Caco-2 (cell line): ENCODE data around the gene NXPH3. TPM values are rescaled to one million over a fixed set of nuclear protein-coding genes. Genes with fewer than 3 reads are reported as not detected.

Source experiments
- BruUV-seq: library from RNA; stranded (reverse); fragments of 400-500 nt; replicated peaks from 2 replicates; lab custom pipeline; 2021; lab: Mats Ljungman, UMichigan
- CTCF ChIA-PET: fragments of 300-600 bp; sonication (Branson Sonifier 250); formaldehyde crosslinking; loops from one replicate; lab custom pipeline; 2022; ENCODE audit warnings: antibody characterized with exemption; lab: Charles Lee
- POLR2A ChIA-PET: fragments of 300-600 bp; sonication (Branson Sonifier 250); formaldehyde crosslinking; loops from one replicate; lab custom pipeline; 2022; ENCODE audit warnings: antibody characterized with exemption; lab: Charles Lee
- DNase-seq, 2 experiments: peaks; one replicate each; pipeline versions ENCODE4 v3.0.0 to v3.0.0-alpha.2; 2020 to 2022
- H3K27me3 ChIP-seq: replicated peaks from 2 replicates; pipeline ENCODE4 v1.6.0; 2011; ENCODE audit warnings: low read length; ENCODE audit not compliant: control insufficient read depth, insufficient read depth
- H3K36me3 ChIP-seq: 2 replicates; pipeline ENCODE4 v1.5.1; 2011; ENCODE audit warnings: low read length; ENCODE audit not compliant: control insufficient read depth, insufficient read depth
- H3K4me1 ChIP-seq: fragments of 250-450 bp; sonication (Bioruptor Pico); 2 replicates; pipeline ENCODE4 v1.5.1; 2020; ENCODE audit warnings: mild to moderate bottlenecking
- H3K4me3 ChIP-seq: 2 replicates; pipeline ENCODE4 v1.5.1; 2011; ENCODE audit warnings: low read depth, mild to moderate bottlenecking, control low read depth, low read length
- H3K9me3 ChIP-seq: fragments of 250-450 bp; sonication (Bioruptor Pico); 2 replicates; pipeline ENCODE4 v1.5.1; 2020; ENCODE audit warnings: mild to moderate bottlenecking, moderate library complexity
- H3K27ac Mint-ChIP-seq: one replicate; pipeline ENCODE4 v1.8.0; 2022; ENCODE audit warnings: mixed read lengths; ENCODE audit not compliant: unreplicated experiment
- H3K27me3 Mint-ChIP-seq: one replicate; pipeline ENCODE4 v1.8.0; 2022; ENCODE audit warnings: mixed read lengths; ENCODE audit not compliant: insufficient read depth, unreplicated experiment
- H3K36me3 Mint-ChIP-seq: one replicate; pipeline ENCODE4 v1.8.0; 2022; ENCODE audit warnings: mild to moderate bottlenecking, mixed read lengths; ENCODE audit not compliant: insufficient read depth, unreplicated experiment
- H3K4me1 Mint-ChIP-seq: one replicate; pipeline ENCODE4 v1.8.0; 2022; ENCODE audit warnings: low read depth, mixed read lengths; ENCODE audit not compliant: unreplicated experiment
- H3K4me3 Mint-ChIP-seq: one replicate; pipeline ENCODE4 v1.8.0; 2022; ENCODE audit warnings: mild to moderate bottlenecking, moderate library complexity, mixed read lengths; ENCODE audit not compliant: unreplicated experiment
- H3K9me3 Mint-ChIP-seq: one replicate; pipeline ENCODE4 v1.8.0; 2022; ENCODE audit warnings: mixed read lengths; ENCODE audit not compliant: unreplicated experiment
- CTCF ChIP-seq, 2 experiments: fragments of 200-600 bp in 1 of 2; IDR thresholded peaks; 1 replicate in 1 of 2; 2 replicates in 1 of 2; pipeline versions ENCODE4 v1.5.1 to v1.8.0; 2011 to 2022; ENCODE audit warnings: antibody characterized with exemption in 1 of 2, control low read depth in 1 of 2, inconsistent platforms in 1 of 2, low read depth in 1 of 2, low read length in 1 of 2, mild to moderate bottlenecking in 1 of 2, moderate library complexity in 1 of 2; ENCODE audit not compliant: insufficient read depth in 1 of 2, severe bottlenecking in 1 of 2, unreplicated experiment in 1 of 2
- intact Hi-C: fragments of 100-400 bp; cut with micrococcal nuclease; formaldehyde crosslinking; loops from one replicate; pipeline ENCODE4 v1.10.0; 2022; ENCODE audit not compliant: unreplicated experiment
- total RNA-seq: library from RNA; stranded (reverse); gene quantifications from 2 replicates; pipeline ENCODE4 v1.2.3, GENCODE V29; 2022

NXPH3 gene
- total RNA-seq, 1 experiment from 2014 or later, result 2.0 TPM

DNA sequence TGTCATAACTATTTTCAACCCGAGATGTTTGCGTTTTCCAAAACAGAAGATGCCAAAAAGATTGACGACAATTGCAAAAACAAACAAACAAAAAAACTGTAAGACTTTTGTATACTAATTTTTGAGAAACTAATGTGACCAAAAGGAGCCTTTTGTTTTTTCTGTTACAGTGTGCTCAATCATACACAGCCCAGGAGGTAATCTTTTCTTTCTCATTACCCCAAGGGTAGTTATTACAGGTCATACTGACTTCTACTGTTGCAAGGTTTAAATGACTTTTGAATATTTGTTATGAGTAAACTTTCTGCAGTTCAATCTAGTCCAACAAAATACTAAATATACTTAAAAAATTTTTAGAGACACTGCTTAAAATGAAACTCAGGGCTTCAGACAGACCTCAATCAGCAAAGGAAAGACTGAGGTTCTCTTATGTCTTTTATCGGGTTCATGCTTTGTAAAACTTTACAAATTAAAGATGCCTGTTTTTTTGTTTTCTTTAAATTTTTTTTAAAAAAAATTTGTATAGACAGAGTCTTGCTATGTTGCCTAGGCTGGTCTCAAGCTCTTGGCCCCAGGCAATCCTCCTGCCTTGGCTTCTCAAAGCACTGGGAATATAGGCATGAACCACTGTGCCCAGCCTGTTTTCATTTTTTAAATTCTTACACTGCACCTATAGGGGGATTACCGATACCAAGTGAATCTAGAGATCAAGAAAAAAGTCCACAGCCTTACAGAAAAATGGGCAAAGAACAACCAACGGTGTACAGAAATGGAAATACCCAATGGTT lies 54.6 kb downstream of the NXPH3 start:
- H3K4me3 Mint-ChIP-seq, result no peak overlapping the region
- no peak overlapping the region for H3K27ac Mint-ChIP-seq
- ChIA-PET CTCF (interaction anchor here (1.7 kb wide), 1 partner anchor 12 kb away, joined by 3 read pairs; no protein-coding TSS in a partner anchor), POLR2A (no interaction called here)
- no peaks in the 10 kb centered on the region for H3K36me3 Mint-ChIP-seq
- no peak overlapping the region for H3K4me3 ChIP-seq
- DNase-seq, result no peak
- H3K36me3 ChIP-seq, result no peaks in the 10 kb centered on the region
- H3K9me3 Mint-ChIP-seq, result no peaks in the 10 kb centered on the region
- intact Hi-C loops, result no loop called here
- no TSS peak for BruUV-seq
- peaks cover 32% of the 10 kb centered on the region for H3K4me1 Mint-ChIP-seq
- no peaks in the 10 kb centered on the region for H3K9me3 ChIP-seq
- no peak for TF ChIP-seq CTCF (IDR thresholded peaks at IDR 0.05; ENCODE audit: insufficient read depth in 1 of 2, low read depth in 1 of 2, low read length in 1 of 2, severe bottlenecking in 1 of 2, unreplicated experiment in 1 of 2)
- no peaks in the 10 kb centered on the region for H3K27me3 Mint-ChIP-seq
- H3K4me1 ChIP-seq, result peaks cover 31% of the 10 kb centered on the region
- H3K27me3 ChIP-seq, result no peaks in the 10 kb centered on the region

- Histone ChIP-seq H3K27me3 (no peaks in the 10 kb centered on the region), H3K4me3 (no peak overlapping the region), H3K9me3 (no peaks in the 10 kb centered on the region), H3K36me3 (no peaks in the 10 kb centered on the region), H3K4me1 (peaks cover 31% of the 10 kb centered on the region)
- DNase-seq, result no peak
- peaks cover 32% of the 10 kb centered on the region for H3K4me1 Mint-ChIP-seq
- ChIA-PET CTCF (no interaction called here), POLR2A (interaction anchor here (1.1 kb wide), 1 partner anchor 133 kb away, joined by 9 read pairs; the partner anchor contains the start of gene FAM117A)
- H3K27me3 Mint-ChIP-seq, result no peaks in the 10 kb centered on the region
- H3K36me3 Mint-ChIP-seq, result no peaks in the 10 kb centered on the region
- no peak overlapping the region for H3K4me3 Mint-ChIP-seq
- no peaks in the 10 kb centered on the region for H3K9me3 Mint-ChIP-seq
- no peak for TF ChIP-seq CTCF (IDR thresholded peaks at IDR 0.05; ENCODE audit: insufficient read depth in 1 of 2, low read depth in 1 of 2, low read length in 1 of 2, severe bottlenecking in 1 of 2, unreplicated experiment in 1 of 2)
- intact Hi-C loops, result no loop called here
- H3K27ac Mint-ChIP-seq, result no peak overlapping the region
- no TSS peak for BruUV-seq
Measured at GRCh38 chr17:49631496-49631895, 55.8 kb downstream of the NXPH3 start.

Other genes starting within 250 kb of the NXPH3 start
- gene ZNF652, start 213.6 kb upstream of the NXPH3 start, total RNA-seq, result 89.3 and 92.6 TPM in 2 replicates
- 761 and 848 TPM in 2 replicates for gene PHB1, start 161.0 kb upstream of the NXPH3 start, total RNA-seq
- 1.6 and 1.7 TPM in 2 replicates for gene NGFR, start 80.6 kb upstream of the NXPH3 start, total RNA-seq
- gene SPOP, start 102.2 kb downstream of the NXPH3 start, total RNA-seq, result 70.2 and 78.4 TPM in 2 replicates
- gene SLC35B1, start 132.1 kb downstream of the NXPH3 start, total RNA-seq, result 228 and 232 TPM in 2 replicates
- 36.8 and 41.5 TPM in 2 replicates for gene FAM117A, start 188.3 kb downstream of the NXPH3 start, total RNA-seq
- 131 and 137 TPM in 2 replicates for gene KAT7, start 212.8 kb downstream of the NXPH3 start, total RNA-seq